Measurements from ENCODE around the gene TNF.

DNA sequence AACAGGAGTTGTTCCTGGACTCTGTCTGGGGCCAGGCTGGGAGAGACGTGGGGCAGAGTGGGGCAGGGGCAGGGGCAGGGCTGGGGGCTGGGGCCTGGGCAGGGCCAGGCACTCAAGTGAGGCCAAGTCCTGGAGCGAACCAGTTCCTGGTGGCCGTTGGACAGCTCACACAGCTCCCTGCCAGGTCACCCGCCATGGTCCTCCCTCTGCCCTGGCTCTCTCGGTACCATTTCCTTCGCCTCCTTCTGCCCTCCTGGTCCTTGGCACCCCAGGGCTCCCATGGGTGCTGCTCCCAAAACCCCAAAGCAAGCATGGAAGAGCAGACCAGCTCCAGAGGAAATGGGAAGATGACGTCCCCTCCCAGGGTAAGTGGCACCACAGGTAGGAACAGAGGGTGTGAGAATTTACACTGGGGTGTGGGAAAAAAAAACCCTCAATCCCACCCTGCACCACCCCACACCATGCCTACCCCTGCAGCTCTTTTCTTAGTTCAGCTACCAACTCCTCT lies 46.5 kb upstream of the TNF start, which contains the start of gene MCCD1:
- TF ChIP-seq, protein P1, sequence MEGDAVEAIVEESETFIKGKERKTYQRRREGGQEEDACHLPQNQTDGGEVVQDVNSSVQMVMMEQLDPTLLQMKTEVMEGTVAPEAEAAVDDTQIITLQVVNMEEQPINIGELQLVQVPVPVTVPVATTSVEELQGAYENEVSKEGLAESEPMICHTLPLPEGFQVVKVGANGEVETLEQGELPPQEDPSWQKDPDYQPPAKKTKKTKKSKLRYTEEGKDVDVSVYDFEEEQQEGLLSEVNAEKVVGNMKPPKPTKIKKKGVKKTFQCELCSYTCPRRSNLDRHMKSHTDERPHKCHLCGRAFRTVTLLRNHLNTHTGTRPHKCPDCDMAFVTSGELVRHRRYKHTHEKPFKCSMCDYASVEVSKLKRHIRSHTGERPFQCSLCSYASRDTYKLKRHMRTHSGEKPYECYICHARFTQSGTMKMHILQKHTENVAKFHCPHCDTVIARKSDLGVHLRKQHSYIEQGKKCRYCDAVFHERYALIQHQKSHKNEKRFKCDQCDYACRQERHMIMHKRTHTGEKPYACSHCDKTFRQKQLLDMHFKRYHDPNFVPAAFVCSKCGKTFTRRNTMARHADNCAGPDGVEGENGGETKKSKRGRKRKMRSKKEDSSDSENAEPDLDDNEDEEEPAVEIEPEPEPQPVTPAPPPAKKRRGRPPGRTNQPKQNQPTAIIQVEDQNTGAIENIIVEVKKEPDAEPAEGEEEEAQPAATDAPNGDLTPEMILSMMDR (conservative IDR thresholded peaks at IDR 0.05), result no peak
- TF ChIP-seq ZFX (IDR thresholded peaks at IDR 0.05), result no peak

Measured in C4-2B (cell line).